Measurements from ENCODE around the gene DGKB.

DNA sequence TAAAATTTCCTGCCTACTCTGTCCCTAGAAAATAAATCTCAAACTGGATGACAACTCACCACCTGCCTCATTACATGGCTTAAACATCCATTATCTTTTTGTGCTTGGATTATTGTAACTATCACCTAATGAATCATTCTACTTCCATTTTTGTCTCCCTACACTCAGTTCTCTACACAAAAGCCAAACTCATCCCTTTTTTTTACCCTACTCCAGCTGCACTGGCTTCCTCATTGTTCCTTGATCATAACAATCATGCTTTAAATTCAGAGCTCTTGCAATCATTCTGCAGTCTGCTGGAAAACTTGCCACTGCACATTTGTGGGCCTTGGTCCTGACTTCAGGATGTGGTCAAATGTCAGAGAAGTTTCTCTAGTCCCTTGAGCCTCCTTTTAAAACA lies 280.0 kb downstream of the DGKB start:
- TF ChIP-seq FOXK2 (IDR thresholded peaks at IDR 0.05) (no peak), SP1 (IDR thresholded peaks at IDR 0.05) (no peak), HDGF (IDR thresholded peaks at IDR 0.05; ENCODE audit: borderline replicate concordance) (no peak), NFRKB (IDR thresholded peaks at IDR 0.05) (no peak), TARDBP (IDR thresholded peaks at IDR 0.05) (no peak), FOXM1 (IDR thresholded peaks at IDR 0.05; ENCODE audit: borderline replicate concordance) (no peak)

Data from HEK293T (cell line).